Kidney (tissue), 14 donors: ENCODE measurements around the gene KIFAP3. TPM values are rescaled to one million over a fixed set of nuclear protein-coding genes. Genes with fewer than 3 reads are reported as not detected.
A peak's percentile ranks its signal among the peaks of the same experiment; 100 is the strongest.

Experiments
- DNase-seq, 5 donors: peaks; one replicate each; pipeline ENCODE4 v3.0.0-alpha.2; 2013 to 2020
- FAIRE-seq: peaks from 2 replicates; lab custom pipeline; 2012; peaks lifted over from hg19 to GRCh38; lab: Jason Lieb, UNC
- H3K27ac ChIP-seq, 2 donors: one replicate each; pipeline ENCODE4 v1.7.0; 2013; ENCODE audit warnings: low read depth in 2 of 2, low read length in 2 of 2, inconsistent platforms in 1 of 2
- H3K27me3 ChIP-seq: one replicate; pipeline ENCODE4 v1.7.1; 2013; ENCODE audit warnings: low read length, inconsistent platforms; ENCODE audit not compliant: control insufficient read depth, insufficient read depth
- H3K36me3 ChIP-seq, 3 donors: one replicate each; pipeline versions ENCODE4 v1.7.0 to v1.7.1; 2013; ENCODE audit warnings: low read length in 3 of 3, control low read depth in 1 of 3, inconsistent platforms in 1 of 3; ENCODE audit not compliant: insufficient read depth in 3 of 3, control insufficient read depth in 2 of 3
- H3K4me1 ChIP-seq, 3 donors: one replicate each; pipeline versions ENCODE4 v1.7.0 to v1.7.1; 2013; ENCODE audit warnings: low read length in 3 of 3, inconsistent platforms in 1 of 3, low read depth in 1 of 3; ENCODE audit not compliant: control insufficient read depth in 2 of 3, insufficient read depth in 2 of 3
- H3K4me3 ChIP-seq, 3 donors: one replicate each; pipeline versions ENCODE4 v1.7.0 to v1.8.1; 2013; ENCODE audit warnings: low read length in 3 of 3, control low read depth in 1 of 3, inconsistent platforms in 1 of 3
- H3K9ac ChIP-seq, 3 donors: one replicate each; pipeline versions ENCODE4 v1.7.0 to v1.7.1; 2013; ENCODE audit warnings: low read length in 3 of 3, control low read depth in 1 of 3, inconsistent platforms in 1 of 3
- H3K9me3 ChIP-seq, 3 donors: one replicate each; pipeline versions ENCODE4 v1.7.0 to v1.7.1; 2013; ENCODE audit warnings: low read length in 3 of 3, control low read depth in 1 of 3, inconsistent platforms in 1 of 3; ENCODE audit not compliant: control insufficient read depth in 2 of 3, insufficient read depth in 1 of 3
- CTCF ChIP-seq: IDR thresholded peaks from 3 replicates; pipeline ENCODE4 v1.5.1; 2012; ENCODE audit warnings: mild to moderate bottlenecking, moderate library complexity, borderline replicate concordance; ENCODE audit not compliant: insufficient read depth; ENCODE audit errors: extremely low read depth
- intact Hi-C: fragments of 100-400 bp; cut with DNase I; formaldehyde crosslinking; loops from one replicate; pipeline ENCODE4 v1.11.1; 2022
- polyA plus RNA-seq: library from polyadenylated mRNA; stranded (reverse); fragments of 350-450 nt; fragmentation: Illumina TruSeq; extraction: RNeasy Lipid Tissue Mini Kit (QIAGEN cat#74804); gene quantifications from one replicate; pipeline ENCODE4 v1.2.3, GENCODE V29; 2014; ENCODE audit warnings: low read depth, low replicate concordance; ENCODE audit not compliant: insufficient read depth
- total RNA-seq: library from RNA; stranded (reverse); fragmentation: NEBNext Ultra II Directional; extraction: Animal tissue kit (Norgen Biotek cat#: 25700); gene quantifications from one replicate; pipeline ENCODE4 v1.2.1, GENCODE V29; 2021
- donor health status: control.
- donor health status: control.
- donor health status: control.
- donor health status: control.
- donor health status: control.
- donor health status: DM: yes; HTN: yes; CAD: no.
- donor health status: Normal renal cell carcinoma (clear cell type).

Gene KIFAP3
- total and polyA plus RNA-seq, 2 donors from 2014 or later, result 31.6 to 32.9 TPM

GRCh38 chr1:170001266-170001665 is 73.2 kb downstream of the KIFAP3 start:
- FAIRE-seq (no peak), DNase-seq (no peak)
- TF ChIP-seq CTCF, result no peak
- no peak overlapping the region for H3K27ac ChIP-seq
- intact Hi-C loops, result no loop called here
- H3K9me3 ChIP-seq, result no peaks in the 10 kb centered on the region
- no peak overlapping the region for H3K9ac ChIP-seq
- no peak overlapping the region for H3K4me3 ChIP-seq
- peaks cover 0 to 3% (median 0%) of the 10 kb centered on the region in 3 donors for H3K4me1 ChIP-seq
- no peaks in the 10 kb centered on the region for H3K27me3 ChIP-seq
- peaks cover 0 to 3% (median 0%) of the 10 kb centered on the region in 3 donors for H3K36me3 ChIP-seq

- H3K4me1 ChIP-seq, result peaks cover 0 to 3% (median 0%) of the 10 kb centered on the region in 3 donors
- no peak for FAIRE-seq
- H3K36me3 ChIP-seq, result peaks cover 0 to 3% (median 0%) of the 10 kb centered on the region in 3 donors
- TF ChIP-seq CTCF, result no peak
- no peak overlapping the region for H3K4me3 ChIP-seq
- no peak overlapping the region for H3K27ac ChIP-seq
- intact Hi-C loops, result no loop called here
- DNase-seq, result peak in 1 of 5 donors; percentile 6
- H3K9ac ChIP-seq, result no peak overlapping the region
- no peaks in the 10 kb centered on the region for H3K9me3 ChIP-seq
- no peaks in the 10 kb centered on the region for H3K27me3 ChIP-seq
These were observed 74.7 kb downstream of the KIFAP3 start for GRCh38 chr1:169999761-170000160.

GRCh38 chr1:169999331-169999741 is 75.2 kb downstream of the KIFAP3 start:
- intact Hi-C loops, result no loop called here
- Histone ChIP-seq H3K27ac (no peak overlapping the region), H3K4me3 (no peak overlapping the region), H3K36me3 (peaks cover 0 to 3% (median 0%) of the 10 kb centered on the region in 3 donors), H3K27me3 (no peaks in the 10 kb centered on the region), H3K4me1 (peaks cover 0 to 3% (median 0%) of the 10 kb centered on the region in 3 donors), H3K9me3 (no peaks in the 10 kb centered on the region), H3K9ac (no peak overlapping the region)
- no peak for FAIRE-seq
- no peak for TF ChIP-seq CTCF
- DNase-seq, result peak in 3 of 5 donors; percentile 21 to 67 (median 44)

- H3K4me1 ChIP-seq, result peaks cover 0 to 3% (median 0%) of the 10 kb centered on the region in 3 donors
- intact Hi-C loops, result no loop called here
- no peaks in the 10 kb centered on the region for H3K27me3 ChIP-seq
- TF ChIP-seq CTCF, result no peak
- no peak overlapping the region for H3K4me3 ChIP-seq
- FAIRE-seq (no peak), DNase-seq (no peak)
- no peaks in the 10 kb centered on the region for H3K9me3 ChIP-seq
- H3K36me3 ChIP-seq, result peaks cover 0 to 3% (median 0%) of the 10 kb centered on the region in 3 donors
- no peak overlapping the region for H3K9ac ChIP-seq
- H3K27ac ChIP-seq, result no peak overlapping the region
These were observed 78.5 kb downstream of the KIFAP3 start for GRCh38 chr1:169995993-169996392.
